Heart left ventricle (tissue), 16 donors: ENCODE data around the gene IL1RL2. TPM values are rescaled to one million over a fixed set of nuclear protein-coding genes. Genes with fewer than 3 reads are reported as not detected.

Experiments used
- ATAC-seq, 4 donors: fragments of 200-7000 bp; cut with Tn5 transposase; one replicate each; pipeline ENCODE4 v1.9.1; 2020 to 2022; ENCODE audit warnings: moderate library complexity in 4 of 4, mild to moderate bottlenecking in 3 of 4, moderate number of reproducible peaks in 1 of 4
- DNase-seq, 5 donors: peaks; one replicate each; pipeline ENCODE4 v3.0.0-alpha.2; 2020
- H3K27ac ChIP-seq, 12 donors: fragments of 200-600 bp; sonication (generic) in 4 of 12; one replicate each; pipeline versions ENCODE4 v1.5.0 to v1.8.0; 2016 to 2022; ENCODE audit warnings: mild to moderate bottlenecking in 2 of 12
- H3K27me3 ChIP-seq, 9 donors: fragments of 200-600 bp; sonication (generic) in 2 of 9; one replicate each; pipeline versions ENCODE4 v1.5.1 to v1.8.0; 2016 to 2022; ENCODE audit warnings: mild to moderate bottlenecking in 3 of 9
- H3K36me3 ChIP-seq, 9 donors: fragments of 200-600 bp; sonication (generic) in 2 of 9; one replicate each; pipeline versions ENCODE4 v1.5.0 to v1.8.0; 2018 to 2022; ENCODE audit warnings: mild to moderate bottlenecking in 2 of 9
- H3K4me1 ChIP-seq, 12 donors: fragments of 200-600 bp; sonication (generic) in 4 of 12; one replicate each; pipeline versions ENCODE4 v1.5.0 to v1.8.0; 2016 to 2022; ENCODE audit warnings: mild to moderate bottlenecking in 3 of 12
- H3K4me3 ChIP-seq, 12 donors: fragments of 200-600 bp; sonication (generic) in 4 of 12; one replicate each; pipeline versions ENCODE4 v1.5.0 to v1.8.0; 2017 to 2022; ENCODE audit warnings: mild to moderate bottlenecking in 9 of 12, moderate library complexity in 4 of 12
- H3K9me3 ChIP-seq, 12 donors: fragments of 200-600 bp; sonication (generic) in 4 of 12; one replicate each; pipeline versions ENCODE4 v1.5.0 to v1.8.0; 2016 to 2022; ENCODE audit warnings: mild to moderate bottlenecking in 1 of 12
- POLR2A ChIP-seq, 2 donors: fragments of 450-650 bp; IDR thresholded peaks; one replicate each; pipeline ENCODE4 v1.6.1; 2017; ENCODE audit warnings: antibody characterized with exemption in 2 of 2, mild to moderate bottlenecking in 2 of 2, moderate library complexity in 2 of 2
- WGBS, 4 donors: extraction: QIAGEN DNeasy Blood & Tissue Kit in 2 of 4; methylation state at CpG; one replicate each; pipeline versions ENCODE4 v1.1.5 to v1.1.7; 2013 to 2018; 5-methylcytosine and 5-hydroxymethylcytosine counted together
- intact Hi-C, 10 donors: fragments of 100-400 bp; cut with DNase I; formaldehyde crosslinking; loops; one replicate each; pipeline versions ENCODE4 v1.11.1 to v1.14.2; 2022
- polyA plus RNA-seq, 2 donors: library from polyadenylated mRNA; stranded (reverse); fragments of 200-250 nt; gene quantifications; one replicate each; pipeline ENCODE4 v1.2.3, GENCODE V29; 2013
- total RNA-seq, 9 donors: library from RNA; depleted of rRNA in 2 of 9; stranded (reverse); fragments of >200 nt in 2 of 9; fragmentation: NEBNext Ultra II Directional in 3 of 9; extraction: Animal tissue kit (Norgen Biotek cat#: 25700) in 3 of 9; gene quantifications; one replicate each; pipeline versions ENCODE4 v1.1.0 to v1.2.4, GENCODE V29; 2016 to 2023
- TF ChIP-seq, protein P1 (sequence below), 12 donors: fragments of 200-600 bp; sonication (generic) in 4 of 12; IDR thresholded peaks; one replicate each; pipeline versions ENCODE4 v1.5.0 to v1.8.0; 2018 to 2022; ENCODE audit warnings: antibody characterized with exemption in 12 of 12, mild to moderate bottlenecking in 5 of 12
- donor health status: ischemic (EF 13 %, LVEDD 7.1; RV severe dilation, severe dysfunction).
- donor health status: healthy with polysubstance abuse.
- donor health status: DM: no; HTN: yes; CAD: no.
- donor health status: DM: no; HTN: no; CAD: no.
- donor health status: ischemic (EF 25% LVEDD 6.9; RV normal size, moderate dysfunction).
- donor health status: ischemic (EF 25% LVEDD 5.7; RV mildly dilated, moderate dysfunction).
- donor health status: healthy.
- donor health status: DM: yes; HTN: yes; CAD: no.
- donor health status: ischemic (EF 35%, LVEDD 5.7; RV mildly dilated, moderate dysfunction).
- donor health status: nonischemic (EF 11% LVEDD 7.7; RV severe dilation, severe dysfunction).
- donor health status: DM: yes; HTN: yes; CAD: no.
- donor health status: PGD.
- donor health status: ischemic (EF 29% LVEDD 5.4; RV normal size, mild dysfunction).
- donor health status: nonischemic (EF 23%, LVEDD 6.1; RV moderate dilation, normal function).

IL1RL2 gene
- total and polyA plus RNA-seq, 11 donors, result 0.22 to 0.75 (median 0.43) TPM; not detected in 5

DNA sequence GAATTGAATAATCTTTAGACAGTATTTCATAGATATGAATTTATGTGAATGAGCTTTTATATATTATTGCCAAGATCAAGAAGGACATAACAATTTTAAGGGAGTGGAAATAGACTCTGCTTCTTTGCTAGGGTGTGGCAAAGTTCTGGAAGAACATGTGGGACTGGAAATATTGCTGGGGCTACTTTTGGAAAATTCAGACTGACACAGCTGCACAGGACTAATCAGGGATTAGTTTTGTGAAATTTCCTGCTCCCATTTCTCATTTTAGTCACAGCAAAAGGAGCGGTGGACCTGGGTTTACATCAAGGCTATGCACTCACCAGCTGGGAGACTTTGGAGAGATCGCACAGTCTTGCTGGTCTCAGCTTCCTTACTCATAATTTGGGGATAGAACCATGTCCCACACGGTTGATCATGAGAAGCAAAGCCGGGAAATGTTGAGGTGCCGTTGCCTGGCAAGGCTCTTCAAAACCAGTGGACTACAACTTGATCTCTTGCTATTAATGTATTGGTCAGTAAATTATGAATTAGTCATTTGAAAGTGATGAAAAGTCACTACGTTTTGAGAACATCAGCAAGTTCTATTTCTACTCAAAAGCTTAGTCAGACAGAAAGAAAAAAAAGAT lies 42.4 kb downstream of the IL1RL2 start:
- peak overlapping the region in 10 of 12 donors; percentile 34 to 93 (median 88) for H3K27ac ChIP-seq
- no peaks in the 10 kb centered on the region for H3K27me3 ChIP-seq
- TF ChIP-seq, protein P1, sequence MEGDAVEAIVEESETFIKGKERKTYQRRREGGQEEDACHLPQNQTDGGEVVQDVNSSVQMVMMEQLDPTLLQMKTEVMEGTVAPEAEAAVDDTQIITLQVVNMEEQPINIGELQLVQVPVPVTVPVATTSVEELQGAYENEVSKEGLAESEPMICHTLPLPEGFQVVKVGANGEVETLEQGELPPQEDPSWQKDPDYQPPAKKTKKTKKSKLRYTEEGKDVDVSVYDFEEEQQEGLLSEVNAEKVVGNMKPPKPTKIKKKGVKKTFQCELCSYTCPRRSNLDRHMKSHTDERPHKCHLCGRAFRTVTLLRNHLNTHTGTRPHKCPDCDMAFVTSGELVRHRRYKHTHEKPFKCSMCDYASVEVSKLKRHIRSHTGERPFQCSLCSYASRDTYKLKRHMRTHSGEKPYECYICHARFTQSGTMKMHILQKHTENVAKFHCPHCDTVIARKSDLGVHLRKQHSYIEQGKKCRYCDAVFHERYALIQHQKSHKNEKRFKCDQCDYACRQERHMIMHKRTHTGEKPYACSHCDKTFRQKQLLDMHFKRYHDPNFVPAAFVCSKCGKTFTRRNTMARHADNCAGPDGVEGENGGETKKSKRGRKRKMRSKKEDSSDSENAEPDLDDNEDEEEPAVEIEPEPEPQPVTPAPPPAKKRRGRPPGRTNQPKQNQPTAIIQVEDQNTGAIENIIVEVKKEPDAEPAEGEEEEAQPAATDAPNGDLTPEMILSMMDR (IDR thresholded peaks at IDR 0.05), result no peak
- no peak for TF ChIP-seq POLR2A (IDR thresholded peaks at IDR 0.05)
- H3K4me1 ChIP-seq, result peaks cover 9 to 44% (median 25%) of the 10 kb centered on the region in 12 donors
- DNase-seq (no peak), ATAC-seq (no peak)
- intact Hi-C loops, result no loop called here
- H3K4me3 ChIP-seq, result no peak overlapping the region
- 81 to 90% (median 88%) methylated on average over 6 of the region's 6 CpGs for WGBS, 4 donors
- no peaks in the 10 kb centered on the region for H3K36me3 ChIP-seq
- H3K9me3 ChIP-seq, result no peaks in the 10 kb centered on the region

DNA sequence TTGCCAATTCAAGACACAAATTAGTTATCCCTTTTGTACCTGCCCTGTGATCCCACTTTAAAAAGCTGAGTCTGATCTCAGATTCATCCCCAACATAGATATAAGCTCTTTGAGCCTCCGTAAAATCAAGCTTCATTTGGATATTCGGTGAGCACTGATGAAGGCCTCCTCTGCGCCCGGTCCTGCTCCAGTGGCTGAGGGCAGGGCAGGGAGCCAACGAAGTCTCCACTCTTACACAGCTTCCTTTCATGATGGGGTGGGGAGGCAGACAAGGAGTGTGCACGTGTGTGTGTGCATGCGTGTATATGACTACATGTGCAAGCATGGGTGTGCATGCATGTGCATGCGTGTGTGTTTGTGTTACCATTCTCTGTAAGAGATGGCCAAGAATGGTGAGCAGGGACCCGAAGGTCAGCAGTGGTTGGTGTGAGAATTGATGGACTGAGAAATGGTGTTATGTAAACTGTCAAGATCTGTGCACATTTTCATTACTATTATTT lies 43.6 kb downstream of the IL1RL2 start:
- ATAC-seq (no peak), DNase-seq (no peak)
- TF ChIP-seq, protein P1 (IDR thresholded peaks at IDR 0.05), result no peak
- no peak for TF ChIP-seq POLR2A (IDR thresholded peaks at IDR 0.05)
- no peaks in the 10 kb centered on the region for H3K9me3 ChIP-seq
- no peaks in the 10 kb centered on the region for H3K27me3 ChIP-seq
- H3K4me1 ChIP-seq, result peaks cover 9 to 39% (median 25%) of the 10 kb centered on the region in 12 donors
- no peaks in the 10 kb centered on the region for H3K36me3 ChIP-seq
- H3K4me3 ChIP-seq, result no peak overlapping the region
- peak overlapping the region in 1 of 12 donors; percentile 88 for H3K27ac ChIP-seq
- intact Hi-C loops, result loop anchor here in 1 of 10 donors (10.0 kb wide), 1 partner anchor 346 kb away; no protein-coding TSS in a partner anchor
- WGBS, 4 donors, result 85 to 90% (median 87%) methylated on average over 9 of the region's 9 CpGs

DNA sequence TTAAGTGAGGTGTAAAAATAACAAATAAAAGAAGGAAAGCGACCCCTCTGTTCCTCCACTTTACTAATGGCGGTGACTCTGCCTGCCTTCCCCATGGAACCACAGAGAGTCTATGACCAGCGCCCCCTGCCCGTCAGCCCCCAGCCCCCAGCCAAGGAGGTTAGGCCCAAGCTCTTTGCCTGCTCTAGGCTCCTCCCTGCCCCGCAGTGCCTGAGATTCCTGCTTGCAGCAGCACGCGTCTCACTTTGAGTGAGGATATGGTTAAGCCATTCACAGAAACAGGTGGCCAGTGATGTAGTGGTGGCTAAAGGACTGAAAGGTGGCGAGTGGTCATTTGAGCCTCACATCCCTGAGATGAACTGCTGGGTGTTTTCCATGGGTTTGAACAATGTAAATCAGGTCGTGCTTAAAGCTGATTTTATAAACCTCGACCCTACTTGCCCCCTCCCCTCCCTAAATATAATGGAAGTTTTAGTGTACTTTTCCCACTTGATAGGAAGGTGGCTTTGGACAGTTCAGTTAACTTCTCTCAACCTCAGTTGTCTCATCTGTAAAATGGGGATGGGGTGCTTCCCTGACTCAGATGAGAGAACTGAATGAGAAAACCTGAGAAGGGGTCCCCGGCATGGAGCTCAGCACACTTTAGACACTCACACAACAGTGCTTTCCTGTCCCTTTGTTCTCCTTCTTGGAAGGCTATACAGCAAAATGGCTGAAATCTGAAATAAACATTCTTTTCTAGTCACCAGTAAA lies 46.5 kb downstream of the IL1RL2 start:
- Histone ChIP-seq H3K27me3 (no peaks in the 10 kb centered on the region), H3K27ac (no peak overlapping the region), H3K36me3 (no peaks in the 10 kb centered on the region), H3K9me3 (no peaks in the 10 kb centered on the region), H3K4me3 (no peak overlapping the region), H3K4me1 (peaks cover 0 to 16% (median 7%) of the 10 kb centered on the region in 12 donors)
- no peak for TF ChIP-seq POLR2A (IDR thresholded peaks at IDR 0.05)
- TF ChIP-seq, protein P1 (IDR thresholded peaks at IDR 0.05), result no peak
- intact Hi-C loops, result loop anchor here in 2 of 10 donors (2.0 to 10.0 kb wide), 2 partner anchors 213 to 349 kb away; no protein-coding TSS in a partner anchor
- DNase-seq (no peak), ATAC-seq (no peak)
- 88 to 93% (median 91%) methylated on average over 11 of the region's 11 CpGs for WGBS, 4 donors

DNA sequence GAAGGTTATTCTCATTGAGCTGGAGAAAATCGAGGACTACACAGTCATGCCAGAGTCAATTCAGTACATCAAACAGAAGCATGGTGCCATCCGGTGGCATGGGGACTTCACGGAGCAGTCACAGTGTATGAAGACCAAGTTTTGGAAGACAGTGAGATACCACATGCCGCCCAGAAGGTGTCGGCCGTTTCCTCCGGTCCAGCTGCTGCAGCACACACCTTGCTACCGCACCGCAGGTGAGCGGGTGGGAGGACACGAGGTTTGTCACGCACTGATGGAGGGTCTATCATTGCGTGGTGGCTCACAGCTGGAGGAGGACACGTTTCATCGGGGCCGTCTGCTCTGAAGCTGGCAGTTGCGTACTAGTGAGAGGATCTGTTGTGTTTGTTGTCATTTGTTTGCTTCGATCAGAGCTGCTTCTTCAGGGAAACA lies 48.2 kb downstream of the IL1RL2 start:
- DNase-seq (no peak), ATAC-seq (no peak)
- no peak overlapping the region for H3K4me3 ChIP-seq
- no peaks in the 10 kb centered on the region for H3K9me3 ChIP-seq
- TF ChIP-seq POLR2A (IDR thresholded peaks at IDR 0.05), result no peak
- TF ChIP-seq, protein P1 (IDR thresholded peaks at IDR 0.05), result no peak
- no peaks in the 10 kb centered on the region for H3K36me3 ChIP-seq
- H3K4me1 ChIP-seq, result peaks cover 0 to 11% (median 1%) of the 10 kb centered on the region in 12 donors
- 91 to 97% (median 94%) methylated on average over 16 to 18 of the region's 18 CpGs for WGBS, 4 donors
- H3K27me3 ChIP-seq, result no peaks in the 10 kb centered on the region
- no peak overlapping the region for H3K27ac ChIP-seq
- intact Hi-C loops, result loop anchor here in 4 of 10 donors (5.0 to 10.0 kb wide), 4 partner anchors 48 to 350 kb away; partner anchors contain the start of gene IL1RL2 (in 2 of the 4)
